Endometrium (tissue), 2 donors: ENCODE data around the gene WASF3.

Experiments used
- FAIRE-seq: peaks from 2 replicates; lab custom pipeline; 2012; peaks lifted over from hg19 to GRCh38; lab: Jason Lieb, UNC
- donor health status: control.
- donor health status: control.

The WASF3 gene

DNA sequence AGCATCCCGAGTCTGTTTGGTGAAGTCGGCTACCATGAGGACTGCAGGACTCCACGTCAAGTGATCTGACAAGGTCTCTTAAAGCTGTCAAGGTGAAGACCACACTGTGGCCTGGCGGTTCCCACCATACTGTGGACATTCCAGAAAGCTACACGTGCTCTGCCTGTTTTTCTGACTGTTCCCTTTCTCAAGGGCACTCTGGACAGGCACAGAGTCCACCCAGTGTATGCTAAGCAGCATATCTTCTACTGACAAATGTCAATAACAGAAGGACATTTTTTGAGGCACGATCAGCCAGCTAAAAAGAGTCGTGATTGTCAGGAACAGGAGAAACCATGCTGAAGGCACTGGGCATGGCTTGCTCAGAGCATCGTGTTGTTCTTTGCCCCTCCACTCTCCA, 12.8 kb upstream of the WASF3 start:
- no peak for FAIRE-seq

- FAIRE-seq = no peak
Measured at GRCh38 chr13:26548205-26548765, 9.2 kb upstream of the WASF3 start.

DNA sequence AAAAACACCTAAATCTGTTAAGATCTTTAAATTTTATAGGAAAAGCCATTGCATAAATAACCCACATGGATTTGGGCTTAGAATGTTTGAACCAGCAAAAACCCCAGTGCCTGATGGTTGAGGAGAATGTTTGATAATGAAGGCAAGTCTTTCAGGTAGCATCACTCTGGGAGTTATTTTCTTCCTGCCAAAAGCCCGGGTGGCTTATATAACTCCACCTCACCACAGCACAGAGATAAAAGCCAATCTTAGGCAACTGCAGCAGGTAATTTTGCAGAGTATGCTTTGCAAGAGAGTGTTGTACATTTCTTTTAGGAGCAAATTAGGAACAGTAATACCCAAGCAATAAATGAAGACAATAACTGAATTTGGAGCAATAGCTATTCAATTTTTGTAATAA, 7.8 kb upstream of the WASF3 start:
- no peak for FAIRE-seq

DNA sequence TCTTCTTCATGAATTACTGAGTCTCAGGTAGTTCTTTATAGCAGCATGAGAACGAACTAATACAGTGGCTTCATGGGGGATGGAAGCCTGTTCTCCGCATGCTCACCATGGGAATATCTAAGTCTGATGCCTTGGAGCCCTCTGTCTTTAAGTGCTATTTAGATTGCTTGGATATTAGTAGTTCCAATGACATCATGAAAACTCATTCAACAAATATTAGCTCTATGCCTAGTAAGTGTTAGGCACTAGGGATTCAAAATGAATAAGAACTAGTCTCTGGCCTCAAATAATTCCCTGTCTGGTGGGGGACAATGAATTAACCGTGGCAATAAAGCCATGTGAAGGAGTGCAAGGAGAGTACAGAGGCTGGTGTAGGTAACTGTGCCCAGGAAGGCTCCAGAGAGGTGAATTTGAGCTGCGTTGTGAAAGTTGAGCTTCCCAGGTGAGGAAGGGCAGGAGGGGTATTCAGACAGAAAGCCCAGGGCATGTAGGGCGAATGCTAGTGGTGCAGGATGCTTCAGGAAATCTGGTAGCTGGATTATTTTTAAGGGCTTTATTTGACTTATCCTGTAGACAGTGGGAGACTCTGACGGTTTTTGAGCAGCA, 6.1 kb upstream of the WASF3 start:
- FAIRE-seq = no peak

DNA sequence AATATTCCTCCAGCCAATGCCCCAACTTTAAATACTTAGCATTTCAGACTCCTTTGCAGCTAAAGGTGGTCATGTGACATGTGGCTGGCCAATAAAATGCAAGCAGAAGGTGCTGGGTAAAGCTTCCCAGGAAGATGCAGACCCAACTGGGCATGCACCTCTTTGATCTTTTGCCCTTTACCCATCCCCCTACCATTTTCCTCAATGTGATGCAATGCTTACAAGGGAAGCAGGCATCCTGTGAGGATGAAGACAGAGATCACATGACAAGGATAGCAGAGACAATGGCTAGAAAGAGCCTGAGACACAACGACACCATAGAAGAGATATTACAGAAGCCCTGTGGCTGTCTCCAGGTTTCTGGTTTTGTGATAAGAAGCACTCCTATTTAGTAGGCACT, 2.1 kb upstream of the WASF3 start:
- FAIRE-seq = no peak

GRCh38 chr13:26557051-26557392, 461 bp upstream of the WASF3 start:
- no peak for FAIRE-seq

DNA sequence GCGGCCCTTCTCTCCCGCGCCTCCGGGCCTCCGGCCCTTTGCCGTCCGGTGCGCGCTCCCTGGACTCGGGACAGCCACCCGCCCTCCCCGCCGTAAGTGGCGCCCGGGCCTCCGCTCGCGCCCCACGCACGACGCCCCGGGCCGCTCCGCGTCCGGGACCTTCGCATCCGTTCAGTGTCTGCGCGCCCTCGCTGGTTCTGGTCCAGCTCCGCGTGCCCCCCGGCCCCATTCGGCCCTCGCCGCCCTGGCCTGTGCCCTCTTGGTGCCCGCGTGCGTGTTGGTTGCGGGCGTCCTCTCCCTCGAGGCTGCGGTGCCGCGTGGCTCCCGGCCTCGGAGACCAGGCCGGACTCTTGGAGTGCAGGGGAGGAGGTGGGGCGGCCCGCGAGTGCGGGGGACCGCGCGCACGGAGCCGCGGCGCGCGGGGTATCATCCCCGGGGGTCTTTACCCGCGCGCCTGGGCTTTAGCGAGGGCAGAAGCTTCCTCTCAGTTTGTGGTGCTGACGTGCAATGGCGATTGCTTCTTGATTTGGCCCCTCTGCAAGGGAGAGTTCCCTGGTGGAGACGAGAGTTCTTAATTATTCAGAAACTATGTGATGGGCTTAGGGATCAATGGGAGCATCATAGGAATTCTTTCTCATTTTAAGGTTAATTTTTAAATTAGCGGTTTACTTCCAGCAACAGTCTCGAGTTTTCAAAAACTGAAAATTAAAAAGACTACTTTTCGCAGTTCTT, 757 bp downstream of the WASF3 start:
- no peak for FAIRE-seq

DNA sequence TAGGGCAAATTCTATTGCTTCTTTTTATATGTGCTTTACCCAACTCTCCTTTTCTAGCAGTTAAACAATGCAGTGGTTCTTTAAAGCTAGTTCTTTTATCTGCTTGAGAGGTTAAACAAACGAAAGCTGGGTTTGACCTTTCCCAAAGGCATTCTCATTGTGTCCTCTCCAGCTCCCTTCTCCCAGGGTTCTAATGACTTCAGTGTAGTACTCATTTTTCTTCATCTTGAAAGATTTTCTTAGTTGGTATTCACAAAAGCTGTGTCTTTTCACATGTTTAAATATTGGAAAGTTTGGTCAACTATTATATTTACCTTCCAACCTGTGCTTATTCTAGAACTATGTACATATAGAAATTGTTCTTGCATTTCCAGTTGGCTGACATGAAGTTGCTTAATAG, 1.5 kb downstream of the WASF3 start:
- no peak for FAIRE-seq

DNA sequence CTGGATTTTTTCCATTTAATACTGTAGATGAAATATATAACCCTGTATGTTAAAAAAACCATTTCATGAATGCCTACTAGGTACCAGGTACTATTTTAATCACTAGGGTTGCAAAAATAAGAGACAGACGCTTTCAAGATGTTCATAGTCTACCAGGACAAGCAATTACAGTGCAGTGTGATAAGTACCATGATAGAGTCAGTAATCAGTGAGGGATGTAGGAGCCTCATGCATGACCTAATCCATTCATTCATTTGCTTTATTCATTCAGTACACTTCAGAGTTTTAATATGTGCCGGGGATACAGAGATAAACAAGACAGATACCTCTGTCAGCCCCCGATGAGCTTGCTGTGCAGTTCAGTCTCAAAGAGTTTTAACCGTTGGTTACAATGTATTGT, 3.0 kb downstream of the WASF3 start:
- no peak for FAIRE-seq

- FAIRE-seq = no peak
Measured at GRCh38 chr13:26561067-26561466, 3.6 kb downstream of the WASF3 start.

DNA sequence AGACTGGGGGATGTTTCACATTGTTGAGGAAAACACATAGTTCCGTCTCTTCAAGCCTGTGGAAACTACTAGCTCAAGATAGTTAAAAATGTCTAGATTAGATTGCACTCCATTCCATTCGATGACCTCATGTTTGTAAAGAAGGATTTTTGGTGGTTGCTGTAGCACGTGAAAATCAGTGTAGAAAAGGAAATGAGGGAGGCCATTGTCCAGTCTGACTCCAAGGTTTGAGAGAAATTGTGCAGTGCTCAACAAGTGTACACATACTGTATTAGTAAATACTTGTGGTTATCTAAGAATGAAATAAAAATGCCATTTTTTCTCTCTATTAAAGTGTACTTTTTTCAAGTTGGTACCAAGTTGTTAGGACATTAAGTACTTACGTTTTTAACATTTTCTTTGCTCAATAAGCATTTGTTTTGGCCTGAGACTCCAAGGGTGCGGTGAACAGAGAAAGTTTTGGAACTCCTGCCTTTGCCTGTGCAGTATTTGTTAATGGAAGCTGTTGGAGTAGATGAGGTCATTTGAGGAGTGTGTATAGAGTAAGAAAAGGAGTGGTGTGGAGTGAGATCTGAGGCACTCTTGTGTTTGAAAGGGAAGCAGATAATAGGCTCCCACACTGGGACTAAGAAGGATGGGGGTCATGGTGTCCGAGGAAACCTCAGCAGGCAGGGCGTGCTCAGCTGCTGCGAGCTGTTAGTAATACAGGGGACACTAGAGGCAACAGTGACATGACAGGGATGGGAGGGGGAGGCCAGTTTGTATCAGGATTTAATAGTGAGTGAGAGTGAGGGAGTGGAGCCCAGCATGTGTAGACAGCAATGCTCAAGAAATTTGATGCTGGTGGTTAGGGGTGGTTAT, 4.4 kb downstream of the WASF3 start:
- no peak for FAIRE-seq

- FAIRE-seq = no peak
Measured at GRCh38 chr13:26562512-26562890, 5.0 kb downstream of the WASF3 start.

DNA sequence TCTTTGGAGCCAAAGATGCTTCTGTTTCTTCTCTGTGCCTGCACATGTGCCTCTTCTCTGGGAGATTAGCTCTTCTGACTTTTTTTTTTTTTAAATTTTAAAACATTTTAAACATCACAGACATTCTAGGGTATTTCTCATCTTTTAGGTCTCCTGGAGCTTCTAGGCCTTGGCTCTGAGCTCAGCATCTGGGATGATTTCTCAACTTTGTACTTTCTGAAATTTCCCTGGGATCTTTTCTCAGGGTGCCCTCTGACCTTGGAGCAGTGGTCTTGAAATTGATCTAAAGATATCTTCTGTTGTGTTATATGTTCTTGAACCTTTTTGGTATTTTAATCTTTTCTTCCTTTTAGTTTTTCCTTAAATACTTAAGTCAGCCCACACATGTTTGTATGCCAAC, 6.2 kb downstream of the WASF3 start:
- no peak for FAIRE-seq

DNA sequence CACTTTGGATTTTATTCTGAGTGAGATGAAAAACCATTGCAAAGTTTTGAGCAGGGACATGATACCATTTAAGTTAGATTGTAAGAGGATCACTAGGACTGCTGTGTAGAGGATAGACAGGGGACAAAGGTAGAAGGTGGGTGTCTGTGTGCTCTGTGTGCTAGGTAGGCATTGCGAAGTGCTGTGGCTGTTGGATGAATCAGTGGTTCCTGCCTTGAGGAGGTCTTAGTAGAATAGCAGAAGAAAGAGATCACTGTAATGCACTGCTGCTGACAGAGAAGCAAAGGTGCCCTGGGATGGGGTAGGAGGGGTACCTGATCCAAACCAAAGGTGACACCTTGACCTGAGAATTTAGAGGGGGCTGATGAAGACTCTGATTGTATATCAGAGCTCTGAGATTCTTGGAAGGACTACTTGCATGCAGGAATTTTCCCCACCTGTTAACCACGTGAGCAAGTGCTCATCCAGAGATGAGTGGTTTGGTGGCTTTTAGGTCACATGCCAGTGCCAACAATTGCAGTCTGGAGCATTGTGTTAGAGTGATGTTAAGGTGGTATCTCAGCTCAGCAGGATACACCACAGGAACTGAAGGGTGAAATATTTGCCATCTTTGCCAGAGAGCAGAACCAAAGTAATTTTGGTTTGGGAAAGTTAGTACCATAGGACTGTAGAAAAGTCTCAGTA, 10.8 kb downstream of the WASF3 start:
- FAIRE-seq = no peak

- FAIRE-seq = no peak
Measured at GRCh38 chr13:26571518-26571917, 14.0 kb downstream of the WASF3 start.

DNA sequence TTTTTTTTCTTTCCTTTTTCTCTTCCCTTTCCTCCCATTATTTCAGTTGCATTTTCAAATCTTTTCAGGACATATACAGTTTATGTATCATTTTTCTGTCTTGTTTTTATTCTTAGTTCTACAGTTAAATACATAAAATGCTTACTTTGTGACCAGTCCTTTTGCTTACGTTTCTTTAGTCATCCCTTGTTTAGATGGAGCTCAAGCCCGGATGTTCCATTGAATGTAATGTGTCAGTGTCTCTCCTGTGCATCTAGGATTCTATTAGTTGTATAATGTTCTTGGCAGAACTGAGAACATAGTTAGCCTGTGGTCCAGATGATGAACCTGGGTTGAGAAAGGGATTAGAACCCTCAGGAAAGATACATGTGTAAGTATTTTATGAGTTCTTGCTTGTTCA, 17.8 kb downstream of the WASF3 start:
- FAIRE-seq = no peak

GRCh38 chr13:26579580-26579979, 22.1 kb downstream of the WASF3 start:
- FAIRE-seq = no peak

GRCh38 chr13:26583662-26584061, 26.2 kb downstream of the WASF3 start:
- no peak for FAIRE-seq

GRCh38 chr13:26584713-26585112, 27.2 kb downstream of the WASF3 start:
- no peak for FAIRE-seq

GRCh38 chr13:26585136-26585535, 27.7 kb downstream of the WASF3 start:
- FAIRE-seq = no peak

DNA sequence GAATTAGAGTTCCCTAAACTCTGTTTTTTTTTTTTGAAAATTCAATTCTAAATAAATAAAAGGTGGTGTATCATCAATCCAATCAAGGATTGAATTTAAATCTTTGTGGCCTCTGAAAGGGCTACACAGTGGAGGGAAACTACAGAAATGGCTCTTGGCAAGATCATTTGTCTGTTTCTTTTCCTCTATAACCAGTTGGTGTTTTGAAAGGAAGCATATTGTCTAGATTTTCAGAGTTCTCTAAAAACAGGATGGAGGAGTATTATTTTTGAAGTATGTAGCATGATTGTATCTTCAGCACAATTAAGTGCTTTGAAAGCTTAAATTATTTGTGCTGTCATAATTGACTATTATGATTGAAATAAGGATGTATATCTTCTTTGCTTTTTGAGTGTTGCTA, 29.8 kb downstream of the WASF3 start:
- FAIRE-seq = no peak

- no peak for FAIRE-seq
Measured at GRCh38 chr13:26589226-26589625, 31.7 kb downstream of the WASF3 start.

DNA sequence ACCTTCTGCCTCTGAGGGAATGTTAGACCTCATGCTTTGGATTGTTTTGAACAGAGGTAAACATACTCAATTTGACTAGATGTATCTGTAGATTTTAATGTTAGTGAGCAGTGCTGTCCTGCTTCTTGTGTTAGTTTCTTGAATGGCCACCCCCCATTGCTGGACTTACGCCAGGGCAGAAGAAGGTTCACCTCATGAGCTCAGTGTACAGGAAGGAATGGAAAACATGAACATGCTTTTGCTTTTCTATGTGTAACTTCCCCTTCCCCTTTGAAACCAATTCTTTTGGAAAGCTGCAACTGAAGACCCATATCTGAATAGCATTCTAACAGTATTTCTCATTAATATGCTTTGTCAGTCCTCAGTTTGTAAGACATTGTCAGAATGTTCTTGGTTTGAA, 32.3 kb downstream of the WASF3 start:
- no peak for FAIRE-seq
